CD4-positive, alpha-beta T cell treated with Interleukin-1 beta for 1 hour (primary cell): Measurements from ENCODE around the gene VAT1L.

Experiments
- DNase-seq, 2 donors: peaks; one replicate each; pipeline ENCODE4 v3.0.0-alpha.2; 2020 to 2022

The VAT1L gene, protein sequence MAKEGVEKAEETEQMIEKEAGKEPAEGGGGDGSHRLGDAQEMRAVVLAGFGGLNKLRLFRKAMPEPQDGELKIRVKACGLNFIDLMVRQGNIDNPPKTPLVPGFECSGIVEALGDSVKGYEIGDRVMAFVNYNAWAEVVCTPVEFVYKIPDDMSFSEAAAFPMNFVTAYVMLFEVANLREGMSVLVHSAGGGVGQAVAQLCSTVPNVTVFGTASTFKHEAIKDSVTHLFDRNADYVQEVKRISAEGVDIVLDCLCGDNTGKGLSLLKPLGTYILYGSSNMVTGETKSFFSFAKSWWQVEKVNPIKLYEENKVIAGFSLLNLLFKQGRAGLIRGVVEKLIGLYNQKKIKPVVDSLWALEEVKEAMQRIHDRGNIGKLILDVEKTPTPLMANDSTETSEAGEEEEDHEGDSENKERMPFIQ

DNA sequence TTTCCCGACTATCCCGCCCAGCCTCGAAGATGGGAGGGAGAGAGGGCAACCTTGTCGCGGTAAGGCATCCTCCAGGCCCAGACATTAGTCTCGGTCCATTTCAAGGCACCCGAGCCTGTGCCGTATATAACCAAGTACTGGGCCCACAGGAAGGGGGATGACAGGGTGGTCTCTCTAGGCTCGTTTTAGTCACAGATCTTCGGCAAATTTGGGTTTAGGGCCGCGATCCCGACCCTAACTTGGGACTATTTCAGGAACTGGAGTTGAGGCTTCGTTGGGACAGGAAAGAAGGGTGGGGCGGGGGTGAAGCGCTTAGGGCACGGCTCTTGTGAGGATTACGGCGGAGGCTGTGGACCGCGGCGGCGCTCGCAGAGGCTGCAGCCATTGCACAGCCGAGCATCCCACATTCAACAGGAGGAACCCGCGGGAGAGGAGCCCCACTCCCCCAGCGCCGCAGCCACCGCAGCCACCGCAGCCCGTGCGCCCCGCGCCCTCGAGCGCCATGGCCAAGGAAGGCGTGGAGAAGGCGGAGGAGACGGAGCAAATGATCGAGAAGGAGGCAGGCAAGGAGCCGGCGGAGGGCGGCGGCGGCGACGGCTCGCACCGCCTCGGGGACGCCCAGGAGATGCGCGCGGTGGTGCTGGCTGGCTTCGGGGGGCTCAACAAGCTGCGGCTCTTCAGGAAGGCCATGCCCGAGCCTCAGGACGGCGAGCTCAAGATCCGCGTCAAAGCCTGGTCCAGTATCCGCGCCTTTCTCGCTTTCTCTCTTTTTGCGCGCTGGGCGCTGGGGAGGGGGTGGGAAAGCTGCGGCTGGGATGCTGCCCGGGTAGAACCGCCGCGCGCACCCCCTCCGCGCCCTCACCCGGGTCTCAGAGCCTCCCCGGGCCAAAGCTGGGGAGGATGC is at the start of gene VAT1L:
Gene VAT1L, plus strand, starts transcription at position 384 of the 904 bp plus-strand sequence. Its CDS starts 119 bp downstream, at position 503.
- DNase-seq = no peak

DNA sequence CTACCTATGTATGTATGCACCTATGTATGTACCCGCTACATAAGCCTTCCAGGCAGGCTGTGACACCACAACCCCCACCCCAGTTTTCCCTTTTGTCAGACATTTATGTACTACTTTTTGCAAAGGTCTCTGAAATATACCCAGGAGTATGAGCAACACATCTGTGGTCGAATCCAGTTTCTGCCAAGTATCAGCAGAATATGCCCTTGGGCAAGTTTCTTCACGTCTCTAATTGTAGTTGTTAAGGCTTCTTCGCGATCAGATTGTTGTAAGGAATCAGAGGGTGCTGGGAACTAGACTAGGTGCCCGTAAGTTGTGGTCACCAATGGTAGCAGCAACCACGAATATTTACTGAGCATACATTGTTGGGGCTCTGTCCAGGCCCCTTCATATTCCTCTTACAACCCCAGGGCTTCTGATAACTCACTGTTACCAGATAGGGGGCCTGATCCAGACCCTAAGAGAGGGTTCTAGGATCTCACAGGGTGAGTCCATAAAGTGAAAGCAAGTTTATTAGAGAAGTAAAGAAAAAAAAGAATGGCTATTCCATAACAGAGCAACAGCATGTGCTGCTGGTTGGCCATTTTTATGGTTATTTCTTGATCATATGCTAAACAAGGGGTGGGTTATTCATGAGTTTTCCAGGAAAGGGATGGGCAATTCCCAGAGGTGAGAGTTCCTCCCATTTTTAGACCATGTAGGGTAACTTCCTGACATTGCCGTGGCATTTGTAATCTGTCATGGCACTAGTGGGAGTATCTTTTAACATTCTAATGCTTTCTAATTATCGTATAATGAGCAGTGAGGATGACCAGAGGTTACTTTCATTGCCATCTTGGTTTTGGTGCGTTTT is 49.4 kb upstream of the VAT1L start:
- no peak for DNase-seq

DNA sequence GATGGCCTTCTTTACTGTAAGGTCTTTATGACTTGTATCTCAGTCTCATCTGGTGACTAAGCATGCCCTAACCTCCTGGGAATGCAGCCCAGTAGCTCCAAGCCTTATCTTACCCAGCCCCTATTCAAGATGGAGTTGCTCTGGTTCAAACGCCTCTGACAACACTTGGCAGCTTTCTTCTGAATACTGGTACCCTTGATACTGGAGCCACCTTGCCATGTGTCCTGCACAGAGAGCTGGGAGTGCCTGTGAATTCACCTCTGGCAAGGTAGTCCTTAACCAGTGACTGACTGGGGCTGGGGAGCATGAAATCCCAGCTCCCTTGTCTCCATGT is 48.8 kb upstream of the VAT1L start:
- DNase-seq = no peak

DNA sequence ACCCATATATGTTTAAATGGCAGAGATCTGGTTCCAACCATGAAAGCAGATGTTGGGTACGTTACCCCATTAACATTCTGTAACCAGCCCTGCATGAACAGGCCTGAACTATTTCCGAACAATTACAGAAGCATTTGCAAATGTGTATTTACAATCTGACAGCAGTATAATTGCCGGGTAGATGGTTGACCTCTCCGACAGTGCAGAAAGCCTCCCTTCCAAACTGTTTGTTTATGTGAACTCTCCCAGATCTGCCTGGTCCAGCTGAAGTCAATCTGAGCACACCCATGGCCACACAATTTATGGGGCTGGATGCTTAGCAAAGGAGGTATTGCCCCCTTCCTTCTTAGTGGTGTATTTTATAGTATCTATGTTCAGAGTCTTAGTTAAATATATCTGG is 44.2 kb upstream of the VAT1L start:
- DNase-seq = no peak

DNA sequence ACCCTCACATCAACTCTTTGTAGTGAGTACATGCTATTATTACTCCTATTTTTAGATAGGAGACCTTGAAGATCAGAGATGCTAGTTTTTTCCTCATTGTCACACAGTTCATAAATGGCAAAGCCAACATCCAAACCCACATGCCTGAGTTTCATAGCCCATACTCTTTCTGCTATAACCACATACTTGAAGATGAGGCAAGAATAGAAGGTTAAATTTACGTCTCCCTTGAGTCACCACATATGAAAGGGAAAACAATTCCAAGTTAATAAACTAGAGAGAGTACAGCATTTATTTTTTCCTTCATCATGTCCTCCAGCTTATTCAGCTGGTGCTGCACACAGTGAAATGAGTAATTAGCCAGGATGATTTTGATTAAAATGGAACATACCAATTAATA is 42.4 kb upstream of the VAT1L start:
- no peak for DNase-seq

DNA sequence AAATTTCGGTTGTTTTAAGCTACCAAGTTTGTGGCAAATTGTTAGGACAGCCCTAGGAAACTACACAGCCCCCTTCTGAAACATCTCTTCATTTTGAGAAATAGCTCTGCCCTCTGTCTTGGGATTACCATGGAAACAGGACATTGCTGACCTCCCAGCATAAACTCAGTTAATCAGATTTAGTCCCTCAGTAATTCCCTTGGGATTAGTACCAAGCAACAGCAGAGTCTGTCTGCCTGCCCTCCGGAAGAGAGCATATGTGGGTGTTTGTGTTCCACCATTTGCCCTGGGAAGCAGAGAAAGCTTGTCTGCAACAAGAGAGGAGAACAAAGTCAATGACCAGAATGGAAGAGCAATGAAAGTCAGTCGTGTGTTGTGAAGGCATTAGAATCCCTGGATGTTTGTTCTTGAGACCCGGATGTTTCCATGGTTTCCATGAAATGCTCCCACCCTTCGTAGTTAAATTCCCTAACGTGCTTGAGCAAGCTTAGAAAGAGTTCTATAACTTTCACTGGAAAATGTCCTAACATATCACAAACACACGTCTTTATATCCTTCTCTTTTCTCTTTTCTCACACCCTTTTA is 39.9 kb upstream of the VAT1L start:
- no peak for DNase-seq

DNA sequence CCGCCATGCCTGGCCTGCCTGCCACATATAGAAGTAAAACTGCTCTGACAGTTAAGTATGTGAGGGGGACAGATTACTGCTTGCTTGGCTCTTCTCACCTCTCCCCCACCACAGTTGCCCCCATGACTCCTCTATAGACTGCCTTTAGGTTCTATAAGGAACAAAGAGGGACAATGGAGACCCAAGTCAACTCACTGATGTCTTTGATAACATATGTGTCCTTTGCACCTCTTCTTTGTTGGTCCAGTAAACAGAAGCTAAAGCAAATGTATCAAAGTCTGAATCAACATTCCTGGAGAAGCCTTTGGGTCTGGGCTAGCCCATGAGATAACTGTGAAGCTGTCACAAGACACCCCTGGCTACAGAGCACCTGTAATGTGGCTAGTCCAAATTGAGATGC is 38.9 kb upstream of the VAT1L start:
- DNase-seq = no peak

DNA sequence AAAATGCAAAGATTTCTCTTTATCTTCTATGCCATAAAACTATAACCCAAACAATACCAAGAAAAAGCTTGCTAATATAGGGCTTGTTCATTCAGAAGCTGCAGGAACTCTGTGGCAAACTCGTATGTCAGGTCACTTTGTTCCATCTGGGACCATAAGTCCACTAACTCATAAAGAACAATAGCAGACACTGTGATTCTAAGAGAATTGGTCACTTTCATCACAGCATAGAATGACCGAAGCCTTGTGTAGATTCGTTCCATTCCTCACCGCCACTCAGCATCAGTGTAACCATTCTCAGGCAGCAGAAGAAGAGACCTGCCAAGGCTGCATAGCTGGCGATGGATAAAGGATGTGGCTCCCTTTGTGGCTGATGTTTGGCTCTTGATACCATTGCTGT is 30.3 kb upstream of the VAT1L start:
- DNase-seq = no peak

DNA sequence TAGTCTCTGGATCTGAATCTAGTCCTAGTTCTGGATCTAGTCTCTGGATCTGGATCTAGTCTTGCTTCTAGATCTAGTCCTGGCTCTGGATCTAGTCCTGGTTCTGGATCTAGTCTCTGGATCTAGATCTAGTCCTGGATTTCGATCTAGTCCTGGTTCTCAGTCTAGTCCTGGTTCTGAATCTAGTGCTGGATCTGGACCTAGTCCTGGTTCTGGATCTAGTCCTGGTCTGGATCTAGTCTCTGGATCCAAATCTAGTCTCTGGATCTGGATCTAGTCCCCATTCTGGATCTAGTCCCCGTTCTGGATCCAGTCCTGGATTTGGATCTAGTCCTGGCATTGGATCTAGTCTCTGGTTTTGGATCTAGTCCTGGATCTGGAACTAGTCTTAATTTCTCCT is 29.9 kb upstream of the VAT1L start:
- no peak for DNase-seq

DNA sequence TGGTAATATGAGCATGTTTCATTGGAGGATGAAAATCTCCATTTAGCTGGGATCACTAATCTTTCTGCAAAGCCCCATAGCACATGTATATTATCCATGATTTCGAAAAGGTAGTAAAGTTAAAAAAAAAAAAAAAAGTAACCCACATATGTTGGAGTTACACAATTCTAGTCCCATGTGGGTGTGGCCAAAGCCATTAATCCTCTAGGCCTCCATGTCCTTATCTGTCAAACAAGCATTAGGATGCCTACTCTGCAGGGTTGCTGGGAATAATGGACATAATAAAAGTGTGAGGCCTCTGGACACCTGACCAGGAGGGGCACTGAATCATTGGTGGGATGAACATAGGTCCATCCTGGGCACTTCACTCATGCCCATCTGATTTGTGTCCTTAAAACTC is 29.2 kb upstream of the VAT1L start:
- no peak for DNase-seq

DNA sequence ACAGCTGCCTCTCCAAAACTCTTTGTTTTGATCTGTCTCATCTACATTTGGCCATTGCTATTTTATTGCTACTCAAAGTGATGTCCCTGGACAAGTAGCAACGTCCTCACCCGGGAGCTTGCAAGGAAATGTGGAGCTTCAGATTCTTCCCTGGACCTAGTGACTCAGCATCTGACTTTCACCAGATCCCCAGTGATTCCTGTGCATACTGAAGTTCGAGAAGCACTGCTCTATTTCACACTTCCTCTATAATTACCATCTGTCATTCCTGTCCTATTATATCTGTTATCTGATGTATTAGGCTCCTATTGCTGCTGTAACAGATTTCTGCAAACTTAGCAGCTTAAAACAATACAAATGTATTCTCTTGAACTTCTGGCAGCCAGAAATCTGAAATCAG is 28.5 kb upstream of the VAT1L start:
- no peak for DNase-seq

DNA sequence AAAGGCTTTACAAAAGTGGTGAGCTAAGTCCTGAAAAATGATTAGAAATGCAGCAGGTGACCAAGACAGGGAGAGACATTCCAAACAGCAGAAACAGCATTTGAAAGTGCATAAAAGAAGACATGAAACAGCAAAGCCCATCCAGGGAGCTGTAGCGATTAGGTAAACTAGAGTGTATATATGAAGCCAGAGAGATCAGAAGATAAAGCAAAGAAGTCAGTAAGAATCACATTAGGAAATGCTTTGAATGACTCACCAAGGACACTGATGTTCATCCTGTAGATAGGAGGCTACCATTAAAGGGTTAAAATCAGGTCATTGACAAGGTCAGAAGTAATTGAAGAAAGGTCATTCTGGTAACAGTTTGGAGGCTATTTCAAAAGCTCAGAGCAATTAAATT is 27.6 kb upstream of the VAT1L start:
- DNase-seq = no peak

DNA sequence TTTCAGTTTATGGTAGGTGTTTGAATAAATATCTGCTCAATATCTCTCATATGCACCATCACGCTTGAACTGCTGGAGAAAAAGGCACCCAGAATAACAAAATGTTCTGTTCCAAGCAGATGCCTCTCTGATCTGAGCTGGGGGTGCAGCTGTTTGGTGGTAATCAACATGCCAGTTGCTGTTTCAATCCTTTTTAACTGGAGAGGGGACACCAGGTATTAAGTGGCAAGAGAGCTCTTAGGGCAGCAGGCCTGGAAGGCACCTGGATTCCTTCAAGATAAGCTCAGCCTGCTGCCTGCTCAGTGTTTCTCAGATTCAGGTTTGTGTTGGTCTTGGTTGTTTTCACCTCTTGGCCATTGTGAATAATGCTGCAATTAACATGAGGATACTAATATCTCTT is 27.2 kb upstream of the VAT1L start:
- no peak for DNase-seq

DNA sequence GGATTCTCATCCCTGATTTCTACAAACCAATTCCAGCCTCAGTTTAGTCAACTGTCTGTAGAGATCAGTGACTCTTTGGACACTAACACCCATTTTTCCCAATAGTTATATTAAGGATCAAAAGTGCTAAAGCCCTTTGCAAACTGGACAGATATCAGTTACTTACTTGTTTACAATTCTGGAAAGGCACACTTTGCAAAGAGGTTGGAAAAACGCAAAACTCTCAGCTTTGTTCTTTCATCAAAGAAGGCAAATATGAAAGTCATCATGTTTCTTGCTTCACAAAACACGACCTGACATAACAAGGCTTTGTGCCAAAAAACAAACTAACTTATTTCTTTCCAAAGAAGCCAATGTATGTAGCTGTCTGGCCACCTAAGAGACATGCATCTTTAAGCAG is 26.1 kb upstream of the VAT1L start:
- DNase-seq = no peak

DNA sequence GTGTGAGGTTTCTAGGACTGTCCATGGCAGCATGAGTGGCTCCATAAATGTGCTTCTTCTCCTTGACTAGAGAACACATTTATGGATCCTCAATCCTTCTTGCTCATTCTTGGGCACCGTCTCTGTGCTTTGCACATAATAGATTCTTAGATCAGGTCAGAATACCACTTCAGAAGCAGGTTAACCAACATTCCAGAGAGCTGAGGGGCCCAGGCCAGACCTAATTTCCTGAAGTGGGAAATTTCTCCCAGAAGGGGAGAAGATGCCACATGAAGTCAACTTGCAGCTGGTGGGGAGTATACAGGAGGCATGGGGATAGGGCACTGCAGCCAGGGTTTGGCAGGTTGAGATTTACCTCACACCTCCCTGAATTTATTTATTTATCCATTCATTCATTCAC is 24.4 kb upstream of the VAT1L start:
- no peak for DNase-seq

DNA sequence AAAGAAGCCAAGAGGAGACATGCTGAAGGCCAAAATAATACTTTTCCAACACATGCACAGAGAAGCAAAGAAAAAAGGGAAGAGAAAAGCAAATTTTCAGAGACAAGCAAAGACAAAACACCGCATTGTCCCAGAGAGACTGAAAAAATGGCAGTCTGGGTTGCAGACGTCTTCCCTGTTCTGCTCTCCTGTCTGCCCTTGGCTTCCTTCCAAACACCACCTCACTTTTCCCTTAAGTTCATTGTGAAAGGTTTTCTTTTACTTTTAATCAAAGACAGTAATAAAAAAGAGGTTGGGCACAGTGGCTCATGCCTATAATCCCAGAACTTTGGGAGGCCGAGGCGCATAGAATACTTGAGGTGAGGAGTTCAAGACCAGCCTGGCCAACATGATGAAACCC is 21.2 kb upstream of the VAT1L start:
- no peak for DNase-seq

DNA sequence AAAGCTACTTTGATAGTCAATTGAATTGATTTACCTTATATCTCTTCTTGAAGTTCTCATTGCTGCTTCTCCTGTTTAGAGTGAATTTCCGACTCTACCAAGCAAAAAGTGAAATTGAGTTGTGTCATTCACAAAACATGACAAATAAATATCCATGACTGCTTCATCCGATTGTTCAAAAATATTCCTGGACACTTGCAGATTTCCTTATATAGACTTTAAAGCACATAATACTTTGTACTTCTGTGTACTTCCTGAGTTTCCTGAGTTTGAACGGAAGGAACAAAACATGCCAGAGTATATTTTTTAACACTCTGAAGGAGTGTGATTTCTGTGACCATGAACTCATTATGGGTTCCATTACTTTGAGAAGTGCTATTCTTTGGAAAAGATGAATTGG is 20.5 kb upstream of the VAT1L start:
- no peak for DNase-seq

DNA sequence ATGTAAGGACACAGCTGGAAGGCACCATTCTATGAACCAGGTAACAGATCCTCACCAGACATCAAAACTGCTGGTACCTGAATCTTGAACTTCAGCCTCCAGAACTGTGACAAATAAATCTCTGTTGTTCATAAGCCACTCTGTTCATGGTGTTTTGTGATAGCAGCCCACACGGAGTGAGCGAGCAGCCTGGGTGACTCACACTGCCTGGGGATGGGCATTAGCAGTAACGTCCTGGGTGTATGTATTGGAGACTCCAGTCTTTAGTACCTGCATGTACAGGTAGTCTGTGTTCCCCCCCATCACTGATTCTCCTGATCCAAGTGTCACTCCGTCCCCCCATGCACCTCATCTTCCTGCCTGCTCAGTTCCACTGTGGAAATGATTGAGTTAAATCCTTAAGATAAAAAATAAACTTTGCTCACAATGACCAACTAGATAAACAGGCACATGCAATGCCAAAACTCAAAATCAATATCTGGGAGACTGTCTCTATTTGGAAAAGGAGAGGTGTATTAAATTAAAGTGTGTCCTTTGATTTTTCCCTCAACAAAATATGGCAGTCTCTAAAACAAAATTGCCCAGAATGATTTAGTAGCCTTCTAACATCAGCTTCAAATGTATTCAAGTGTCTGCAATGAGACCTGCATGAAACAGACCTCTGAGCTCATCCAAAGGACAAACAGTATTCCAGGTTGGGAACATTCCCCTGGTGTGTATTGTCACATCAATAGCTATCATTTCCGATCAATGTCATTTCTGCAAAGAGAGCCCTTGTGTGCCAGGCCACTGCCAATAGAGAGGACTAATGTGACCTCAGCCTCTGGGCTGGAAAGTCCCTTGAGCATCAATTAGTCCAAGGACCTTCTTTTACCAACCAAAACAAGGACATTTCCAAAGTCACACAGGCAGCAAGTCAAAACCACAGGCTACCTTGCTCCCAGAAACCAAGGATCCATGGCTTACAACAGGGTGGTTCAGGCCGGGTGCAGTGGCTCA is 12.2 kb upstream of the VAT1L start:
- no peak for DNase-seq

DNA sequence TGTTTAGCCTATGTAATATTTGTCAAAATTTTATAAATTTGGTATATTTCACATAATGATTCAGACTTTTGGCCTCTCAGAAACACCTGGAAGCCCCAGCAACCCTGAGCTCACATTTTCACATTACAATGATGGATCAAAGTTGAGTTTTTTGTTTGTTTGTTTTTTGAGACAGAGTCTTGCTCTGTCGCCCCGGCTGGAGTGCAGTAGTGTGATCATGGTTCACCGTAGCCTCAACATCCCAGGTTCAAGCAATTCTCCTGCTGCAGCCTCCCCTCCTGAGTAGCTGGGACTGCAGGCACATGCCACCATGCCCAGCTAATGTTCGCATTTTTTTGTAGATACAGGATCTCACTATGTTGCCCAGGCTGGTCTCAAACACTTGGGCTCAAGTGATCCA is 10.6 kb upstream of the VAT1L start:
- no peak for DNase-seq

DNA sequence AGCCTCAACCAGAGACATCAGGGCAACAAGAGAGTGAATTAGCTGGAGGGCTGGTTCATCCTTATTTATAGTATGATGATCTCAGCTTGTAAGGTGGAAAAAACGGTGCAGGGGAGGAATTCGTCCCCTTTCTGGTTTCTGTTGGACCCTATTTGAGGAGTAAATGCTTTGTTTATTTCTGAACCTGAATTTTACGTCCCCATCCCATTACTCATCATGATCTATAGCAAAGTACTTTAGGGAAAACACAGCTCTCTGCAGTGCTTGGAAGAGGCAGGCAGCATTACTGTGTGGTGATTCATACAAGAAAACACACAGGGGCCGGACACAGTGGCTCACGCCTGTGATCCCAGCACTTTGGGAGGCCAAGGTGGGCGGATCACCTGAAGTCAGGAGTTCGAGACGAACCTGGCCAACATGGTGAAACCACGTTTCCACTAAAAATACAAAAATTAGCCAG is 8.0 kb upstream of the VAT1L start:
- no peak for DNase-seq

DNA sequence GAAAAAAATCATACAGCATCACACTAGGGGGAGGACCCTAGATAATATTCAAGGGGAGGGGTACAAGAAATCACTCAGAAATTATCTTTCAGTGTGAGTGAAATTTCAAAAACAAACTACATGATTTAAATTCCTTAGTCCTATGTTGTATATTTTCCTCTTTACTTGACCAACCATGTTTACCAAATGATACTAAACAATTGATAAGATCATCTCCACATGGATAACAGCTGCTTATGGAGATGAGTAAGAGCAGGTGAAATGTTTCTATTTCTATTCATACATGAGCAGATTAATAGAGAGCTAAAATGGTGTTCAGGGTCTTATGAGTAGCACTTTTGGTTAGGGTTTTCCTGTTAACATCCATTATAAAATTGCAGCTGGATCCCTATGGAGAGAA is 7.3 kb upstream of the VAT1L start:
- no peak for DNase-seq

DNA sequence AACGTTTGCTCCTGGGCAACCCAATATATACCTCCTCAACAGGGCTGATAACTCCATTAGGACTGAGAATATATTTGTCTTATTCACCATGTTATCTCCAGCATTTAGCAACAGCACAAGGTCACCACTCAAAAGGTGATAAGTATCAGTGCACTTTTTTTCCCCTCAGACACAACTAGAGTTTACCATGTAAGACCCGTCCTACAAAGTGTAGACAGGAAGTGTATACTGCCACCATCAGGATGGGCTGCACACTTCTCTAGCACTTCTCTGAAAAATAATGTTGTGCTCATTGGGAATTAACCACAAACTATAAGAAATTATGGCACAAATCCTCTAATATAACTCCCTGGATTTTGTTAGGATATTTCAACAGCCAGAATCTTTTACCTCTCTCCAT is 5.7 kb upstream of the VAT1L start:
- no peak for DNase-seq
